ENCODE results near the gene C6orf132.

The C6orf132 gene

GRCh38 chr6:42112351-42112750 lies 30.1 kb downstream of the C6orf132 start:
- DNase-seq: no peak
- in situ Hi-C loops (cut with MboI; ENCODE audit: low pct_unique_long_range_greater_than_20kb, low sequenced_read_pairs): no loop called here

- DNase-seq: no peak
- in situ Hi-C loops (cut with MboI; ENCODE audit: low pct_unique_long_range_greater_than_20kb, low sequenced_read_pairs): no loop called here
Observed at GRCh38 chr6:42110683-42111082, 31.7 kb downstream of the C6orf132 start.

DNA sequence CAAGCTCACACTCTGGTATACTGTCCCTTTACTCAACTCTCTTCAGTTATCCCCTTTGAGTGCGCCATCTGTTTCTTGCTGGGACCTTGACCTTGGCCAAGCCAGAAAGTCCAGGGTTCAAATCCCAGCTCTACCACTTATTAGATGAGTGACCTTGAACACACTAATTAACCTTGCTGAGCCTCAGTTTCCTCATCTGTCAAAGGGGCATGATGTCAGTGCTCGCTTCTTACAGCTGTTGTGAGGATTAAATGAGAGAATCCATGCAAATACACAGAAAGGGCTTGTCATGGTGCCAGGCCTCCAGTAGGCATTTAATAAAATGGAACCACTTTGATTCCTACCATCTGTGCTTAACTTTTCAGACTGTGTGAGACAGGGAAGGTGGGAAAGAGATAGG lies 34.3 kb downstream of the C6orf132 start:
- no peak for DNase-seq
- in situ Hi-C loops (cut with MboI; ENCODE audit: low pct_unique_long_range_greater_than_20kb, low sequenced_read_pairs): no loop called here

GRCh38 chr6:42106112-42107023 lies 36.1 kb downstream of the C6orf132 start:
- in situ Hi-C loops (cut with MboI; ENCODE audit: low pct_unique_long_range_greater_than_20kb, low sequenced_read_pairs): no loop called here
- no peak for DNase-seq

DNA sequence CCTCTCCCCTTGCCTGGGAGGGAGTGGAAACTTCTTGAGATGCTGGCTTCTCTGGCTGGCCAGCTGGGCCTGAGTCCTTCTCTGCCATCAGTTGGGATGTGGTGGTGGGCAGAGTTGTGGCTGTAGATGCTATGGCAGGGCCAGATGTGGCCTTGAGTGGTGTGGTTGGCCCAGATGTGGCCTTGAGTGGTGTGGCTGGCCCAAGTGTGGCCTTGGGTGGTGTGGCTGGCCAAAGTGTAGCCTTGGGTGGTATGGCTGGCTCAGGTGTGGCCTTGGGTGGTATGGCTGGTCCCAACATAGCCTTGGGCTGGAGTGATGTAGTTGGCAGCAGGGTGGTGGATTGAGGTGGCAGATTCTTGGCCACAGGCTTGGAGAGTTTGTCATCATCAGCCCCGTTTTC lies 36.7 kb downstream of the C6orf132 start:
- DNase-seq: no peak
- in situ Hi-C loops (cut with MboI; ENCODE audit: low pct_unique_long_range_greater_than_20kb, low sequenced_read_pairs): no loop called here

DNA sequence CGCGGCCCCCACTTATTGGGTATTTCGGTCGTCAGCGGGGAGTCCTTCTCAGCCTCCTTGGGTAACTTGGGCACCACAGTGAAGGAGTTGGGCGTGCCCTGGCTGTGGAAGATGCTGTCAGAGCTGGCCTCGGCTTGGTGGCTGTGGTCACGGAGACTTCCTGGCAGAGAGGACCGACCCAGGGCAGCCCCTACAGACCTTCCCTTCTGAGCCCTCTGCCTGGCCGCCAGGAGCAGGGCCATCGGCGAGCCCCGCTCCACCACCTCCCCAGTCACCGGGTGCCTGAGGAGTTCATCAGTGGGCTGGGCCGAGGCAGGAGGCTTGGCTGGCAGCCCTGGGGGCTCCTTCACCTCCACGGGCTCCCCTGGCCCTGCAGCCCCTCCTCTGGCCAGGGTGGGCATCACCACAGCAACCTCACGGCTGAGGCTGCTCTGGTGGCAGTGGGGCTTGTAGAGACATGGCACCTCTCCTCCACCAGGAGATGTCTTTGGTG lies 37.2 kb downstream of the C6orf132 start:
- in situ Hi-C loops (cut with MboI; ENCODE audit: low pct_unique_long_range_greater_than_20kb, low sequenced_read_pairs): no loop called here
- peak; percentile 17 for DNase-seq

DNA sequence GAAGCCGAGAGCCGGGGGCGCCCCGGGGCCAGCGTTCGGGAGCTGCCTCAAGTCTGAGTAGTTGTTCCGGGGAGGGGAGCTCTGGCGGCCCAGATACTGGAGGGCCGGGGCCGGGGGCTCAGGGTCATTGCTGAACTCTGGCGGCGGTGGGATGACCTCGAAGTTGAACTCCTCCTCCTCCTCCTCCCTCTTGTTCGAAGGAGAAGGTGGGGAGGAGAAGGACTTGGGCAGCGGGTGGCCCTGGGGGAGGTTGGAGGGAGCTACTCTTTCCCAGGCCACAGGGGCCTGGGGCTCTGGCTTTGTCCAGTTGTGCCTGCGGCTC lies 37.7 kb downstream of the C6orf132 start:
- in situ Hi-C loops (cut with MboI; ENCODE audit: low pct_unique_long_range_greater_than_20kb, low sequenced_read_pairs): no loop called here

DNA sequence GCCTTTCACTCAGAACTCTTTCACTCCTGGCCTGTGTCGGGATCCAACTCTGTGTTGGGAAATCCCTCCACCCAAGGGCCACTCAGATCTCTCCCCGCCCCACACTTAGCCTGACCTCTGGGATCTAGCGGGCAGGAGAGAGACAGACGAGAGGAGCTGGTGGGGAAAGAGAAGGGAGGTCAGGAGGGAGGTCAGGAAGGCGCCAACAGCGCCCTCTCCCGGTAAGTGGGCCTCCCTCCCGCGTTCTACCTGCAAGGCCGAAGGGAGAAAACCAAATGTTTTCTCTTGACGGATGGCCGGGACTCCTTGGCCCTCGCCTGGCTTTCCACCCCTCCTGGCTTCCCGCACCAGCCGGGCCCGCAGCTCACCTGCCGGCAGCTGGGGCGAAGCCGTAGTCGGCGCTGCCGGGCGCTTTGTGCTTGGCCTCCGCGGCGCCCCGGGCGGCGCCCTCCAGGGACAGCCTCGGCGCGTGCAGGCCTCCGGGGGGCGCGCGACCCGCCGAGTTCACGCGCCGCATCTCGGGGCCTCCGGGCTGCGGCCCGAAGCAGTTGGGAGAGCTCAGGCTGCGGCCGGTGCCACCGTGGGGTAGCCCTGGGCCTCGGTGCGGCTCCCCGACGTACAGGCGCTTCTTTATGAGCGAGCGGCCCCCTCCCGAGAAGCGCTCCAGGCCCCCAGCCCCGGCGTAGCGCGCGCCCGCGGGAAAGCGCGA lies 38.2 kb downstream of the C6orf132 start:
- DNase-seq: peak; percentile 97

More for the DNA sequence above, 37.7 kb downstream of the C6orf132 start:
- DNase-seq: no peak

DNA sequence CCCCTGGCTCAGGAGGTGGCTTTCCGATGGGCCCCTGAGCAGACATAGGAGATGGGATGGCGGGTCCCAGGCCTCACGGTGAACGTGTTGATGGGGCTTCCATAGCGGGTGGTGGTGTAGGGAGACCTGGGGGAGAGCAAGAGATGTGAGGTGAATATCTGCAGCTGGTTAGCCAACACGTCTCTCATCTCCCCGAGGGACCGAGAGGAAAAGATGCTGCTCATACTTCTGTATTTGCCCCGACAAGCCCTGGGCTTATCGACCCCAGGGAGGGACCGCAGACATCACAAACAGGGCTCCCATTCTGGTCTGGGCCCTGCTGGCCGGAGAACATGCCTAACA lies 38.7 kb downstream of the C6orf132 start:
- in situ Hi-C loops (cut with MboI; ENCODE audit: low pct_unique_long_range_greater_than_20kb, low sequenced_read_pairs): no loop called here
- no peak for DNase-seq

More for the DNA sequence above, 38.2 kb downstream of the C6orf132 start:
- in situ Hi-C loops (cut with MboI; ENCODE audit: low pct_unique_long_range_greater_than_20kb, low sequenced_read_pairs): no loop called here

- in situ Hi-C loops (cut with MboI; ENCODE audit: low pct_unique_long_range_greater_than_20kb, low sequenced_read_pairs): no loop called here
- DNase-seq: no peak
Observed at GRCh38 chr6:42103216-42103615, 39.2 kb downstream of the C6orf132 start.

GRCh38 chr6:42101186-42101657 lies 41.2 kb downstream of the C6orf132 start:
- in situ Hi-C loops (cut with MboI; ENCODE audit: low pct_unique_long_range_greater_than_20kb, low sequenced_read_pairs): no loop called here
- DNase-seq: no peak

DNA sequence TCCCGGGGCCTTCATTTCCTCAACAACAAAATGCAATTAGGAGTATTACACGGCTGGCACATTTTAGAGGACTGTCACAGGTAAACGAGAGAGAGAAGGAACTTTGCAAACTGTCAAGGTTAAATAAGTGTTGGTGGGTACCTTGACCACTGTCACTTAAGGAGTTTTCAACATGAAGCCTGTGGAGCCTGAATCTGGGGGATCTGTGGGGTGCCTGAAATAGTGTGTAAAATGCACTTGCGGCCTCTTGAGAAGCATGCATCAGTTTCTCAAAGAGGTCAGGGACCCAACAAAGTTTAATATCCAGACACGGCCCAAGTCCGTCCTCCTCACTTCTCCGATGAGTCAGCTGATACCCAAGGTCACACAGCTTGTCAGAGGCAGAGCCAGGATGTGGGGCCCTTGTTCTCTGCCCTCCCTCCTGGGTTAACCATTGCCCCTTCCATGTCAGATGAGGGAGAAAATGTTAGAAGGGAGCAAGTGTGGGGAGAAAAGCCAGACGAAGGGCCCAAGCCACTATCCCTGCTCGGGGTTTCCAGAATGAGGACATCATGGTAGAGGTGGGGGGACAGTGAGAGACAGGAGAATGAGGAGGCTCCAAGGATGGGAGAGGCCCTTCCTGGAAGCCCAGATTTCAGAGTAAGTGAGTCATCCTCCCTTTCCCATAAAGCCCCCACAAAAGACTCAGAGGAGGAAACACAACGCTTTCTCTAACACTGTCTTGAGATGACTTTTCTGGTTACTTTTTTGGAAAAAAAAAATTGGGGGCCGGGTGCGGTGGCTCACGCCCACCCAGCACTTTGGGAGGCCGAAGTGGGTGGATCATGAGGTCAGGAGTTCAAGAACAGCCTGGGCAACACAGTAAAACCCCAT lies 42.2 kb downstream of the C6orf132 start:
- DNase-seq: no peak
- in situ Hi-C loops (cut with MboI; ENCODE audit: low pct_unique_long_range_greater_than_20kb, low sequenced_read_pairs): no loop called here

DNA sequence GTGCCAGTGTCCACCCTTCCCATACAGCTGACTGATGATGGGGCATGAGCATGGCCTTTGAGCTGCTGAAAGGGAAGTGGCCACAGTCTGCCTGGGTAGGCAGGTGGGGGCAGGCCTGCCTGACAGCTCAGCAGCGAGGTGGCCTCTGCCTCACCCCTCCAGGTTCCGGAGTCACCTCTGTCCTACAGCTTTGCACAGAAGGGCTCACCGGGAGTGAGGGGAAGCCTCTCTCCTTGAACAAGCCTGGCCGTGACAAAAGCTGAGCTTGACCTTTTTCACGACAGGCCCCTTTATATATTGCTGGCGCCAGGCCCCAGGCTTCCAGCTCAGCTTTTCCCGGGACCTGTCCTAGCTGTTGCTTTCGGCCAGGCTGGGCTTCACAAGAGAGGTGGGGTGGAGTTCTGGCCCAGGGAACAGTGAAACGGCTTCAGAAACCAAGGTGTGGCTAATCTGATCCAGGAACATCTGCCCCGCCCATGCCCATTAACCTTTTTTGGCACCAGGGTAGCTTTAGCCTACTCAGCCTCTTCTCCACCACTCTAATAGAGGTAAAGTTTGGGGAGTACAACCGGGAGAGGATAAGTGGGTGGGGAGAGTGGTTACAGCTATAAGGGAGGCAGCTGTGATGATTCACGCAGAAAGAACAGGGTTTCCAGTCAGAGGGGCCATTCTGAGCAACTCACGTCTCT lies 42.9 kb downstream of the C6orf132 start:
- no peak for DNase-seq
- in situ Hi-C loops (cut with MboI; ENCODE audit: low pct_unique_long_range_greater_than_20kb, low sequenced_read_pairs): no loop called here

DNA sequence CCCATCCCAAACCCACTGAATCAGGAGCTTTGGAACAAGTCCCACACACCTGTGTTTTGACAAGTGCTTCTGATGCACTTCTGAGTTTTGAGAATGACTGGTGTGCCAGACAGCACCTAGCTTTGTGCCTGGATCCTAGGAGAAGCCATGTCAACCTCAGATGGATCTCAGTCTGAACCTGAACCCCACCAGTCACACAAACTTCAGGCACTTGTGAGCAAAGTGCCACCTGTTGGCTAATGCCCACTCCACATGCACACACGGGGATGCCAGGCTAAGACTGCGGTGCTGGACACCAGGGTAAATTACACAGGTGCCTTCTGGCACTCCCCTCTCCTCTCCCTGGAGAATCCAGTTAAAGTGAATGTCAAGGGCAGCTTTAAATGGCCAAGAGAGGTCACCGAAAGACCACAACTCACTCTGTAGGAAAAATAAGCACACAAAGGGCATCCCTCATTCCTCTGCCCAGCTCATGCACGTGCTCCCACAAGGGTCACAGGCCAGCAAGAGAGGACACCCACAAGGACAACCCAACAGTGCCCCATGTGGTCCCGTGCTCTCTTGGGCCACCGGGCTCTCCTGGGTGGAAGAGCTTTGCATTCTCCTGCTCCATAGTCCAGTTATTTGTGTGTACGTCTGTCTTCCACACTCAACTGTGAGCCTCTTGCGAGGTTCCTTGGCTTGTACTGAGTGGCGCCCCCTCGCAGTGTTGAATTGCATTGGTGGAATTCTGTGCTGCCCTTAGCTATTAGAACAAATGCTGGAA lies 46.5 kb downstream of the C6orf132 start:
- in situ Hi-C loops (cut with MboI; ENCODE audit: low pct_unique_long_range_greater_than_20kb, low sequenced_read_pairs): no loop called here
- no peak for DNase-seq

GRCh38 chr6:42095094-42095493 lies 47.3 kb downstream of the C6orf132 start:
- no peak for DNase-seq
- in situ Hi-C loops (cut with MboI; ENCODE audit: low pct_unique_long_range_greater_than_20kb, low sequenced_read_pairs): no loop called here

GRCh38 chr6:42093582-42094329 lies 48.7 kb downstream of the C6orf132 start:
- no peak for DNase-seq

GRCh38 chr6:42091718-42092023 lies 50.7 kb downstream of the C6orf132 start:
- no peak for DNase-seq
- in situ Hi-C loops (cut with MboI; ENCODE audit: low pct_unique_long_range_greater_than_20kb, low sequenced_read_pairs): no loop called here

More at GRCh38 chr6:42093582-42094329, 48.7 kb downstream of the C6orf132 start:
- in situ Hi-C loops (cut with MboI; ENCODE audit: low pct_unique_long_range_greater_than_20kb, low sequenced_read_pairs): no loop called here

All from KBM-7 (cell line).